GM13977 (cell line): ENCODE data around the gene AMBP.

Experiments
- DNase-seq: peaks from one replicate; pipeline ENCODE4 v3.0.0; 2012; ENCODE audit warnings: low spot score
- in situ Hi-C: fragments of 300-500 bp; cut with MboI; formaldehyde crosslinking; loops from one replicate; pipeline ENCODE4 v1.12.0; 2022; ENCODE audit warnings: low sequenced_read_pairs, low pct_unique_long_range_greater_than_20kb, mixed read lengths, inconsistent platforms; ENCODE audit not compliant: unreplicated experiment
- TF ChIP-seq, protein P1 (sequence below): IDR thresholded peaks from 2 replicates; pipeline ENCODE4 v1.5.1; 2012; ENCODE audit warnings: mild to moderate bottlenecking, control low read depth; ENCODE audit not compliant: insufficient read depth; ENCODE audit errors: extremely low read depth, missing control alignments

The AMBP gene

GRCh38 chr9:114051706-114052105 is 26.4 kb downstream of the AMBP start:
- peak; percentile 12 for DNase-seq
- TF ChIP-seq, protein P1, sequence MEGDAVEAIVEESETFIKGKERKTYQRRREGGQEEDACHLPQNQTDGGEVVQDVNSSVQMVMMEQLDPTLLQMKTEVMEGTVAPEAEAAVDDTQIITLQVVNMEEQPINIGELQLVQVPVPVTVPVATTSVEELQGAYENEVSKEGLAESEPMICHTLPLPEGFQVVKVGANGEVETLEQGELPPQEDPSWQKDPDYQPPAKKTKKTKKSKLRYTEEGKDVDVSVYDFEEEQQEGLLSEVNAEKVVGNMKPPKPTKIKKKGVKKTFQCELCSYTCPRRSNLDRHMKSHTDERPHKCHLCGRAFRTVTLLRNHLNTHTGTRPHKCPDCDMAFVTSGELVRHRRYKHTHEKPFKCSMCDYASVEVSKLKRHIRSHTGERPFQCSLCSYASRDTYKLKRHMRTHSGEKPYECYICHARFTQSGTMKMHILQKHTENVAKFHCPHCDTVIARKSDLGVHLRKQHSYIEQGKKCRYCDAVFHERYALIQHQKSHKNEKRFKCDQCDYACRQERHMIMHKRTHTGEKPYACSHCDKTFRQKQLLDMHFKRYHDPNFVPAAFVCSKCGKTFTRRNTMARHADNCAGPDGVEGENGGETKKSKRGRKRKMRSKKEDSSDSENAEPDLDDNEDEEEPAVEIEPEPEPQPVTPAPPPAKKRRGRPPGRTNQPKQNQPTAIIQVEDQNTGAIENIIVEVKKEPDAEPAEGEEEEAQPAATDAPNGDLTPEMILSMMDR: no peak
- in situ Hi-C loops: no loop called here

GRCh38 chr9:114051281-114051680 is 26.8 kb downstream of the AMBP start:
- TF ChIP-seq, protein P1: no peak
- in situ Hi-C loops: no loop called here

GRCh38 chr9:114050646-114051045 is 27.5 kb downstream of the AMBP start:
- peak; percentile 5 for DNase-seq
- in situ Hi-C loops: no loop called here
- TF ChIP-seq, protein P1: no peak

More at GRCh38 chr9:114051281-114051680, 26.8 kb downstream of the AMBP start:
- DNase-seq: no peak

DNA sequence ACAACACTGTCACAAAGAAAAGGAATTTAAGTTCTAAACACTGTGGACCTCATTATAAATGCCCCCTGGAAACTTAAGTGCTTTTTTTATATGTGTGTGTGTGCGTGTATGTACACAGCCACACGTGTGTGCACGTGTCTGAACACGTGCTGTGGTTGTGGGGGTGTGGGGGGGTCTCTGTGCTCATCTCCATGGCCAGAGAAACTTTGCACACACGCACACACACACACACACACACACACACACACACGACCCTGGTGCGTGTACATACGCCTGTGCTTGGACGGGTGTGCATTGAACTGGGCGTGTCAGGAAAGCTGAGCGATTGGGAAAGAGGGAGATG is 27.9 kb downstream of the AMBP start:
- in situ Hi-C loops: no loop called here
- TF ChIP-seq, protein P1: no peak
- no peak for DNase-seq

- in situ Hi-C loops: no loop called here
- TF ChIP-seq, protein P1: no peak
These were observed 28.5 kb downstream of the AMBP start for GRCh38 chr9:114049441-114050225.

DNA sequence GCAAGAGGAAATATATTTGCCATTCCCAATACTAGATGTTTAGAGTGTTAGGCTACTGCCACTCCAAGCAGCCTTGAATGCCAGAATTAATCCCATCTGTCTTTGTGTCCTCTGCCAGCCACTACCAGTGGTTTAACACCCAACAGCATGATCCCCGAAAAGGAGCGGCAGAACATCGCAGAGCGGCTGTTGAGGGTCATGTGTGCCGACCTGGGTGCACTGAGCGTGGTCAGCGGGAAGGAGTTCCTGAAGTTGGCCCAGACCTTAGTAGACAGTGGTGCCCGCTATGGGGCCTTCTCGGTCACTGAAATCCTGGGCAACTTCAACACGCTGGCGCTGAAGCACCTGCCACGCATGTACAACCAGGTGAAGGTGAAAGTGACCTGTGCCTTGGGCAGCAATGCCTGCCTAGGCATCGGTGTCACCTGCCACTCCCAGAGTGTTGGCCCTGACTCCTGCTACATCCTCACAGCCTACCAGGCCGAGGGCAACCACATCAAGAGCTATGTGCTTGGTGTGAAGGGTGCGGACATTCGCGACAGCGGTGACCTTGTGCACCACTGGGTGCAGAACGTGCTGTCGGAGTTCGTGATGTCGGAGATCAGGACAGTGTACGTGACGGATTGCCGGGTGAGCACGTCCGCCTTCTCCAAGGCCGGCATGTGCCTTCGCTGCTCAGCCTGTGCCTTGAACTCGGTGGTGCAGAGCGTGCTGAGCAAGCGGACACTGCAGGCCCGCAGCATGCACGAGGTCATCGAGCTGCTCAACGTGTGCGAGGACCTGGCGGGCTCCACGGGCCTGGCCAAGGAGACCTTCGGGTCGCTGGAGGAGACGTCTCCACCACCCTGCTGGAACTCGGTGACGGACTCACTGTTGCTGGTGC is 29.3 kb downstream of the AMBP start:
- in situ Hi-C loops: no loop called here
- DNase-seq: no peak
- TF ChIP-seq, protein P1: no peak

More at GRCh38 chr9:114049441-114050225, 28.5 kb downstream of the AMBP start:
- no peak for DNase-seq
